GM19397 (cell line): ENCODE results near the gene NAA10.
A peak's percentile ranks its signal among the peaks of the same experiment; 100 is the strongest.

Experiments
- ATAC-seq: cut with Tn5 transposase; IDR thresholded peaks from one replicate; pipeline ENCODE4 v1.9.1; 2021; ENCODE audit warnings: mild to moderate bottlenecking, moderate library complexity; ENCODE audit not compliant: unreplicated experiment

NAA10 gene

GRCh38 chrX:153930011-153930910 lies 4.6 kb downstream of the NAA10 start:
- ATAC-seq = no peak

GRCh38 chrX:153929576-153929975 lies 5.3 kb downstream of the NAA10 start:
- ATAC-seq = no peak

GRCh38 chrX:153928846-153929245 lies 6.0 kb downstream of the NAA10 start:
- ATAC-seq = no peak

DNA sequence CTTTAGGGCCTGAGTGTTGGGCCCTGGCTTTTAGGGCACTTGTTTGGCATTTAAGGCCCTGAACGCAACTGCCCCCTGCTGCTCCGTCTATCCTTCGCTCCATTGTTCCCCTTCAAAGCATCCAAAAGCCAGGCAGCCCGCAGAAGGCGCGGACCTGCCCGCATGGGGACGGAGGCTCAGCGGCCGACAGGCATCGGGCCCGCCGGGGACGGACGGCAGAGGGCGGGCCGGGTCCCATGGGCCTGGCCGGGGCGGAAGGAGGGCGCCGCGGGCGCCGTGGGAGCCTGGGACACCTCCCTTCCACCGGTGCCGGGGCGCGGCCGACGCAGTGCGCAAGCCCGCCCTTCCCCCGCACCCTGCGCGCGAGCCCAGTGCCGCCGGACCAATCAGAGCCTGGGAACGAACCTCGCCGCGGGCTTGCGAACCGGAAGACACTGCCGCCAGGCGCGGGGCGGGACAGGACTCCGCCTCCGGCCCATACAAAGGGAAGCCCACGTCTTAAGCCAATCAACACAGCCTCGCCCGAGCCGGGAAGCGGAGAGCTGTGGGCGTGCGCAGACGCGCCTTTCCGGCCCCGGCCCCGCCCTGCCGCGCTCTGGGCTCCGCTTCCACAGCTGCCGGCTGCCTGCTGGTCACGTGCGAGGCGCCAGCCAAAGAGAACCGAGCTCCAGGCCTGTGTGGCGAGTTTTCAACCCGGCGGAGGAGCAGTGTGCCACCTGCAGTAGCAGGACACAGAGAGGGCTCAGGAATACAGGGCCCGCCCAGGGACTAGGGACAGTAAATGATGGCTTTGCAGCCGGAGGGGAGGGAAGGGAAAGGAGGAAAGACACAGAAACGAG lies 6.7 kb downstream of the NAA10 start:
- peak; percentile 71 for ATAC-seq

DNA sequence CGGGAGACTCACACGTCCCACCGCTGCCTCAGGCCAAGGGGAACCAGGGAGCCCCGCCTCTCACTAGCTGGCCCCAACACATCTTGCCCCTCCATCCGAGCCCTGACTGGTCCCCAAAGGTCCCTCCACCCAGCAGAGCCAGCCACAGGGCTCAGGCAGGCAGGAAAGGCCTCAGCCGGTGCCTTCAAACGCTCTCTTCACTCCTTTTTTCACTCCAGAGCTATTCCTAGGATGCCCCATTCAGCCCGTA lies 7.2 kb downstream of the NAA10 start:
- ATAC-seq = no peak

- peak; percentile 39 for ATAC-seq
These were observed 7.8 kb downstream of the NAA10 start for GRCh38 chrX:153926858-153927671.

GRCh38 chrX:153926552-153926857 lies 8.3 kb downstream of the NAA10 start:
- no peak for ATAC-seq

DNA sequence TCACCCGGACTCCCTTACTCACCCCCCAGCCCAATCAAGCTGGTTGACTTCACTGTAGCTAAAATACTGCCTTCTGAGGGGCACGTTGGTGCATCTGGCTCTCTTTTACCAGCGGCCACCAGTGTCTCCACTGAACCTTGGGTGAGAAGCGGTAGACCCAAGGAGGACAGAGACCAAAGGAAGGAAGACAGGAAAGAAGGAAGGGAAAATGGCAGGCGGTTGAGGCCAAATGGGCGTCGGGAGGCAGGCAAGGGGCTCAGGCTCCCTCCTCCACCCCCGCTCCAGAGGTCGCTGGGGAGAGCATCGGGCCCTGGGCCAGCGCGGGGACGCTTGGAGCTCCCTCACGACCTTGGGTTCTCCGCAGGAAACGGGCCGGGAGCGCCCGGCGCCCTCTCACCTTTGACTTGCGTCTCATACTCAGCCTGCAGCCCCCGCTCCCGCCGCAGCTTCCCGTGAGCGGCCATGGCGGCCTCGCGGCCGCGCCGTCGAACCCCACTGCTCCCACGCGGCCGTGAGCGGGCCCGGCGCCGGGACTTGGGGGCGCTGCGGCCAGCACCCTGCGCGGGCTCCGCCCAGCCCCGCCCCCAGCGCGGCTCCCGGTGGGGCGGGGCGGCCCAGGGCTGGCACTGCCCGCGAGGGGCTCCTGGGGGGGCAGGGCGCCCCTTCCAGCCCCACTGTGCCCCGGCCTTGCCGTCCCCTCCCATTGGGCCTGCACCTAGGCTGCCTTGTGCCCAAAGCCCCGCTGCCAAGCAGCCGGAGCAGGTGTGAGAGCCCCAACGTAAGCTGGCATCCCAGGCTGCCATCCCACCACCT lies 8.9 kb downstream of the NAA10 start, which contains the start of gene ARHGAP4:
TSS of gene ARHGAP4 (minus strand) at position 526 of the 813 bp plus-strand sequence. CDS start at position 464, 62 bp downstream.
- no peak for ATAC-seq

- ATAC-seq = no peak
These were observed 9.5 kb downstream of the NAA10 start for GRCh38 chrX:153925387-153925738.

DNA sequence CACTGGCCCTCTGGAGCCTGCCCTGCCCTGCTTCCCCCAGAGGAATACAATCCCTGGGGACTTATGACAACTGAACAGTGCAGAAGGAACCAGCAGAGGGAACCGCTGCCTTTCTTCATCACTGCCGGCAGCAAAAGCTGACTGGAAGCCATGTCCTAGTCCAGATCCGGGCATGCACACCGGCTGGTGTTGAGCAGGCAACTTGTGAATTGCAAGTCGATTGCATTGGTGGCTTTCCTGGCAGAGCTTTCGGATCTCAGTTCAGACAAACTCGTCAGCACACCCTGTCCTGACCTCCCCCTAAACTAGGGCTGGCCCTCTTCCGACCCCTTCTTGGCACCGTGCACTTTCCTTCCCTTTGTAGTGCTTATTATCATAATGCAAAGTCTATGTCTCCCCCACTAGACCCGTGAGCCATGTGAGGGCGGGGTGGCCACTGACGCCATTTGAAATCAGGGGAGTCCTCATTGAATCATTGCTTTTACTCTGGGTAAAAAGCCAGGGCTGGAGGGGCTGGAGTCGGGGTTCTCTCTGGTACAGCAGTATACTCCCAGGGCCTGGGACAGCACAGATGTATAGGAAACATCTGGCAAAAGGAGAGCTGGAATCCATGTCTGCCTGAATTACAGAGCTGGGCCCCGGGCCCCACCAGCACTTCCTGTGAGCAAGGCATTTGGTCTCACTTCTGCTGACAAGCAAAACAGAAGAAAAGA lies 10.5 kb downstream of the NAA10 start:
- no peak for ATAC-seq

DNA sequence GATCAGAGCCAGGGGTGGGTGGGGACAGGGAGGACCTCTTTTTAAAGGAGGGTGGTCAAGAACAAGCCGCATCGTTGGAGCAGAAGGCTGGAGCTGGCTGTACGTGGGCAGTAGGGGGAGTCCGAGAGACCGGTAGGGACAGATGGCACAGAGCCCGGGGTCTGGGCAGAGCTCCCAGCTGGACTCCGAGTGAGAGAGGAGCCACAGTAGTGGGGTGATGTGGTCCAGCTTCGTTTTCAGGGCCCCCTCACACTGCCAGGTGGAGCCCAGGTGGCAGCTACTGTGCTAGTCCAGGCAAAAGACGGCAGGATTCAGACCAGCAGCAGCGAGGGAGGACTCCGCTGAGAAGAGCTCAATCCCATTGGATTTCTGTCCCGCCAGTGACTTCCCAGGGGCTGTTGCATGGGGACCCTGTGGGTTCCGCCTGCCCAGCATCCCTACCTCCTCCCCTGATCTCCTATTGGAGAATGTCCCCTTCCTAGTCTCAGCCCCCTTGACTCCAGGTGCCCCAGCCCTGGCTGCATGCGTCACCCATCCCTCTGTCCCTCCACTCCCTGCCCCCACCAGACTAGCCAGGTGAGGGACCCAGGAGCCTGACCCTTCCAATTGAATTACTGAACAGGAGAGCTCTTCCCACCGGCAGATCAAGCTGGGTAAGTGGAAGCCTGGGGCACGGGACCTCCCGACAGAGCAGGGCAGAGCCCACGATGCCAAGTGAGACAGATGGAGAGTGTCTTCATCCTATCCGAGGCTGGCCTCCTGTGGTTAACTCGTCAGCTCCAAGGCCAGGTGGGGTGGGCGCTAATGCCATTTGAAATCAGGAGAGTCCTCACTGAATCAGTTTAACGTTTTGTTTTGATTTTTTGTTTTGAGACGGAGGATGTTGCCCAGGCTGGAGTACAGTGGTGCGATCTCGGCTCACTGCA lies 11.6 kb downstream of the NAA10 start:
- no peak for ATAC-seq

DNA sequence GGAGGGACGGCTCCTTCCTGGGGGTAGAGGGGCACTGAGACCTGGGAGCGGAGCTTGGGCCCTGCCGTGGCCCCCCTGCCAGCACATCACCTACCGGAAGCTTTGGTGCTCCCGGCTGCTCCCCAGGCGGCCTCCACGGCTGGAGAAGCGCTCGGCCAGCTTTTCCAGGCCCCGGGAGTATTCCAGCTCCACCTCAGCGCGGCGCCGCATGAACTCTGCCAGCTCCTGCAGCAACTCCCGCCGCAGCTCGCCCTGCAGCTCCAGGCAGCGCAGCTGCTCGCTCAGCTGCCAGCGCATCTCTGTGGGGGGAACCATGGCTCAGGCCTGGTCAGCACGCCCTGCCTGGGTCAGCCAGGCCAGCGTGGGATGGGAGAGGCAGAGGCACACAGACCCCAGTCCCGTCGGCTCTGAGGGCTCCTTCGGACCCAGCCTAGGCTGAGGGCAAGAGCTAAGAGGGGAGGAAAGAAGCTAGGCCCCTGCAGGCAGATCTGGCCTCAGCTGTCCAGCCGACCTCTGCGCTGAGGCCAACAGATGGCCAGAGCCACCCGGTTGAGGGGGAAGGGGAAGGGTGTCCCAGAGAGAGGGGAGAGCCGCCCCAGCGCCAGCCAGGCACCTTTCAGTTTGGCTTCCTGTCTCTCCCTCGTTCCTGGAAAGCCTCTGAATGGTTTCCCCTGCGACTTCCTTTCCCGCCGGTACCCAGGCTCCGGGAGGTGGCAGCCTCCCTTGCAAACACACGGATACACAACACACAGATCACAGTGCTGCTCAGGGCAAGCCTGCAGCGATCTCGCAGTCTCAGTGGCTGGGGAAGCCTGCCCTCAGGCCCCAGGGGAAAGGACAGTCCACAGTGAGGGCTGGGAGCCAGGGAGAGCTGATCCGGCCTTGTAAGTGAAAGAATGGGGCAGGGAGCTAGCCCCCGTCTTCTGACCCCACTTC lies 13.1 kb downstream of the NAA10 start:
- no peak for ATAC-seq

DNA sequence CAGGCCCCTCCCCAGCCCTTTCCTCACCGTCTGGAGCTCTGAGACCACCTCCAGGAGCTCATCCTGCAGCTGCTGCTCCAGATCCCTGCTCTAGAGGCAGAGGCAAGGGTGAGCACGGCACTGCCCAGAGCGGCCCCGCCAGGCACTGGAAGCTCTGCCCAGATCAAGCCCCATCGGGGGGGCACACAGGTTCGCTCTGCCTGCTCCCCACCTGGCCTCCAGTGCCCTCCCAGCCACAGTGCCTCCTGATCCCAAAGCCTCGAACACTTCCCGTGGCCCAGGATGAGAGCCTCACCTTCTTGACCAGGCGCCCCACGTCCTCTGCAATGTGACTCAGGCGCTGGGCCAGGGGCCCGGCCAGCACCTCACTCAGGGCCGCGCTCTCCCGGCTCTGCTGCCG lies 13.8 kb downstream of the NAA10 start:
- no peak for ATAC-seq

- no peak for ATAC-seq
These were observed 14.3 kb downstream of the NAA10 start for GRCh38 chrX:153920546-153920945.

DNA sequence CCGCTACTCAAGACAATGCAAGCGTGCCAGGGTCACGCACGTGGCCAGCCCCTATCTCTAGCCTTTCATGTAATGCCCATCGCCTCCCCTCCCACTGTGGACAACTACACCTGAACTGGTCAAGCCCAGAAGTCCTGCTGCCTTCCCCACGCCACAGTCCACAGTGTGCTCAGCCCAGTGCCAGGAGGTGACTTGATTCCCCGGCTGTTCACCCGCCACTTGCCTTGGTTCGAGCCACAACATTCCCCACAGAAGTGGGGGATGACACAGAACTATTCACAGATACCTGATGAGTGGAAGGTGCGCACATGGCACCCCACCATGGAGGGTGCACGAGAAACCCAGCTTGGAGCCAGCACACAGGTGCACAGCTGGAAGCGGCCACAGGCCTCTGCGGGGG lies 15.6 kb downstream of the NAA10 start:
- ATAC-seq = no peak

DNA sequence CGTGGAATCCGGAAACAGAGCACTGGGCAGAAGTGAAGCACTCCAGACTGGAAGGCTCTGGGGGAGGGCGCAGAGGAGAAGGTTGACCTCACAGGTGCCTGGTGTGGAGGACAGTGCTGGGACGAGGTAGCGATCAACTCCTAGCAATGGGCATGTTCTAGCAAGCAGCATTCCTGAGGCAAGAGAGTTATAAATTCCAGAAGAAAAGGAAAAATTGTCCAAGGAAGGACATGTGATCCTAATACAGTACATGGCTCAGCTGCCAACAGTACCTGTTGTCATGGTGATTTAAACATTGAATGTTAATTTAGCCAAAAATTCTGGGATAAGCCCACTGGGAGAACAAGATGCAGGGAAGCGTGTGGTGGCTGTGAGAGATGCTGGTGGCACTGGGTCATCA lies 17.0 kb downstream of the NAA10 start:
- no peak for ATAC-seq

DNA sequence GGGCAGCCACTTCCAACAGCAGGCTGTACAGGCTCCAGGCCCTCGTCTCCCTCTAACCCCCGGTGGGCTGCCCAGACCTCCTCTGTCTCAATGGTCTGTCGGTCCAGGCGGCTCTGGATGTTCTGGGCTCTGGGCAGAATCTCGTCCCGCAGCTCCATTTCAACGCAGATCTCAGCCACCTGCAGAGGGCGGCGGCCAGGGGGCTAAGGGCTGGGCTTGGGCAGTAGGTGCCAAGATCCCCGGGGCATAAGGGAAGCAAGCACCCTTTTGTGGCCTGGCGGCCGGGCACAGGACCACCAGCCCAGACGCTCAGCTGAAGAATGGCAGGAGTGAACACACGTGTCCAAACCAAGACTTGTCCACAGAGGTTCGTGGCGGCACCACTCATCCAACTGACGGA lies 21.1 kb downstream of the NAA10 start:
- no peak for ATAC-seq

DNA sequence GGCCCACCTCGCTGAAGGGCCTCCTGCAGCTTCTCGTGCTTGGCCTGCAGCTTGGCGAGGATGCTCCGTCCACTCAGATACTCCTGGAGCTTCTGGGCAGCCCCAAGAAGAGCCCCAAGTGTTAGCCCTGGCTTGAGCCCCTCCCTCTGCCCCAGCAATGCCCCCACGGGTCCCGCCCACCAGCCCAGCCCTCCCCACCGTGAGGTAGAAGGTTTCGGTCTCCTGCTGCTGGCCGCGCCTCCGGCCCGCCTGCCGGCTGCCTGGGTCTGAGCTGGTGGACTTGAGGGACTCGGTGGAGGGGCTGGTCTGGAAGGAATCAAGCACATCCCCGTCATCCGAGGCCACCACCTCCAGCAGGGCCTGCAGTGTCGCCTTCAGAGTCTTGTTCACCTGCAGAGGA lies 21.6 kb downstream of the NAA10 start:
- ATAC-seq = no peak
